H1 (cell line): ENCODE results near the gene FRMD3. TPM values are rescaled to one million over a fixed set of nuclear protein-coding genes. Genes with fewer than 3 reads are reported as not detected.

Source experiments
- CHD2 ChIP-seq: IDR thresholded peaks from 2 replicates; pipeline ENCODE4 v1.6.1; 2012; ENCODE audit warnings: low read length, improper control_type of control experiment
- CHD7 ChIP-seq: fragments of 300-600 bp; sonication (generic); IDR thresholded peaks from 2 replicates; pipeline ENCODE4 v1.7.1; 2012; ENCODE audit warnings: low read length, moderate library complexity, mild to moderate bottlenecking, inconsistent platforms; ENCODE audit not compliant: insufficient replicate concordance
- HDAC2 ChIP-seq, 2 experiments: fragments of 300-600 bp in 1 of 2; sonication (generic) in 1 of 2; IDR thresholded peaks; 2 replicates each; pipeline ENCODE4 v1.6.1; 2011 to 2012; ENCODE audit warnings: low read depth in 2 of 2, low read length in 2 of 2, mild to moderate bottlenecking in 2 of 2, moderate library complexity in 2 of 2, borderline replicate concordance in 1 of 2, inconsistent platforms in 1 of 2
- HDAC6 ChIP-seq: IDR thresholded peaks from one replicate; pipeline ENCODE4 v1.7.1; 2012; ENCODE audit warnings: low read depth, mild to moderate bottlenecking, inconsistent platforms, low read length, moderate library complexity
- KDM4A ChIP-seq: IDR thresholded peaks from one replicate; pipeline ENCODE4 v1.7.1; 2012; ENCODE audit warnings: low read depth, mild to moderate bottlenecking, moderate library complexity, low read length, inconsistent platforms; ENCODE audit not compliant: severe bottlenecking
- NANOG ChIP-seq: IDR thresholded peaks from 2 replicates; pipeline ENCODE4 v1.6.1; 2011; ENCODE audit warnings: low read length, low read depth, mild to moderate bottlenecking, inconsistent platforms; ENCODE audit not compliant: insufficient read depth, poor library complexity, severe bottlenecking
- RFX5 ChIP-seq: IDR thresholded peaks from 2 replicates; pipeline ENCODE4 v1.6.1; 2011; ENCODE audit warnings: low read depth, low read length, improper control_type of control experiment, borderline replicate concordance
- SP1 ChIP-seq: IDR thresholded peaks from 2 replicates; pipeline ENCODE4 v1.6.1; 2011; ENCODE audit warnings: low read depth, low read length
- polyA plus RNA-seq, 7 experiments: library from polyadenylated mRNA; depleted of rRNA in 3 of 7; stranded (reverse) in 5 of 7; unstranded in 2 of 7; fragments of >200 nt in 5 of 7; fragments of 200-250 nt in 2 of 7; gene quantifications; 1 replicate in 5 of 7; 2 replicates in 1 of 7; 4 replicates in 1 of 7; pipeline versions ENCODE4 v1.2.1 to v1.2.3, GENCODE V29; 2011 to 2013; ENCODE audit warnings: missing spikeins in 2 of 7, mixed read lengths in 2 of 7
- total RNA-seq: library from RNA; stranded (reverse); fragmentation: NEBNext Ultra II Directional; extraction: Animal tissue kit (Norgen Biotek cat#: 25700); gene quantifications from 2 replicates; pipeline ENCODE4 v1.2.1, GENCODE V29; 2021
- TF ChIP-seq, protein P1 (sequence below): IDR thresholded peaks from 2 replicates; pipeline ENCODE4 v1.6.1; 2011; ENCODE audit warnings: low read length, improper control_type of control experiment

Gene FRMD3
- total and polyA plus RNA-seq, 2 of the 8 experiments (the other 6 are each of a cell fraction or from before 2014, with no cell fraction given): 0.15 to 1.4 TPM

DNA sequence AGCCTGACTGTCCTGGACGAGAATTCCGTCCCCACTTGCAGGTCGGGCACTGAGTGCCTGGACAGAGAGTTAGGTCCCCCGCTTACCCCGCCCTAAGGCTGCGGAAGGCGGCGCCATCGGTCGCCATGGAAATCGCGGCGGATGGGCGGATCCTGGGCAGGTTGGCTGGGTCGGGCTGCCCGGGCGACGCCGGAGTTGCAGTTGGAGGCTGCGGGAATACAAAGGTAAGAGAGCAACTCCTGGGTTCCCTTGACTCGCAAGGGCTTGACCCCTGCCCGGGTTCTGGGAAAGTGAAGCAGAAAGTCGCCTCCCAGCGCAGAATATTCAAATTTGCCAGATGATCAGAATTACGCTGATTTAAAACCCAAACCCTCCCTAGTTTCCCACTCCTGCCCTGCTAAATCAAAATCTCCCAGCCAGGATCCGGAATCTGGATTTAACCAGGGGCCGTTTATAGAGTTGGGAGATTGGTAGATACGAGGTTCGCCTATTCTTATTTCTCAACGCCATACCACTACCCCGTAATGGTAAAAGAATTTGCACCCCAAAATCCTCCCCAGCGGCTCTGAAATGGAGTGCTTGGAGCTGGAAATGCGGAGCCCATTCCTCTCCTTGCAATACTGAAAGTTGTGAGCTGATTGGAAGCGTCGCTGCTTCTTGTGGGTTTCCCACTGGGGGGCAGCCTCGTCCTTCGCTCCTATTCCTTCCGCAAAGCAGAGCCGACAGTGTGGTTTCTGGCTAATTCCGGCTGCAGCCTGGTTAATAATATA is 318.9 kb downstream of the FRMD3 start (continued):
- TF ChIP-seq CHD7 (no peak), HDAC6 (no peak), CHD2 (no peak), KDM4A (no peak), HDAC2 (IDR thresholded peaks at IDR 0.05; ENCODE audit: borderline replicate concordance in 1 of 2, low read depth in 2 of 2, low read length in 2 of 2) (no peak), SP1 (no peak), RFX5 (no peak), NANOG (no peak)
- TF ChIP-seq, protein P1, sequence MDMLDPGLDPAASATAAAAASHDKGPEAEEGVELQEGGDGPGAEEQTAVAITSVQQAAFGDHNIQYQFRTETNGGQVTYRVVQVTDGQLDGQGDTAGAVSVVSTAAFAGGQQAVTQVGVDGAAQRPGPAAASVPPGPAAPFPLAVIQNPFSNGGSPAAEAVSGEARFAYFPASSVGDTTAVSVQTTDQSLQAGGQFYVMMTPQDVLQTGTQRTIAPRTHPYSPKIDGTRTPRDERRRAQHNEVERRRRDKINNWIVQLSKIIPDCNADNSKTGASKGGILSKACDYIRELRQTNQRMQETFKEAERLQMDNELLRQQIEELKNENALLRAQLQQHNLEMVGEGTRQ: no peak
